ENCODE data around the gene B3GNT7. TPM values are rescaled to one million over a fixed set of nuclear protein-coding genes. Genes with fewer than 3 reads are reported as not detected.

The B3GNT7 gene
- total RNA-seq, 2 donors from 2014 or later = 5.7 to 7.7 TPM

DNA sequence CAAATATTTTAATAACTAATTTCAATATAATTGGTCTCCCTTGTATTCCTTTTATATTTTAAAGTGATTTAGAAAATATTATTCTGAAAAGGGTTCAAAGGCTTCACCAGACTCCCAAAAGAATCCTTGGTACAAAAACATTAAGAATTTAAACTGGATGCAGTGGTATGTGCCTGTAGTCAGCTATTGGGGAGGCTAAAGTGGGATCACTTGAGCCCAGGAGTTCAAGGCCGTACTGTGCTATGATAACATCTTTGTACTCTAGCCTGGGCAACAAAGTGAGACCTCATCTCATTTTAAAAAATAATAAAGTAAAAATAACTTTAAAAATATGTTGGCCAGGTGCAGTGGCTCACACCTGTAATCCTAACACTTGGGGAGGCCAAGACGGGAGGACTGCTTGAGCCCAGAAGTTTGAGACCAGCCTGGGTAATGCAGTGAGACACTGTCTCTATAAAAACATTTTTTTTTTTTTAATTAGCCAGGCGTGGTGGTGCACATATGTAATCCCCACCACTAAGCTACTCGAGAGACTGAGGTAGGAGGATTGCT lies 54.1 kb downstream of the B3GNT7 start:
- intact Hi-C loops (cut with DNase I) = no loop called here
- DNase-seq (ENCODE audit: low spot score) = no peak

- intact Hi-C loops (cut with DNase I) = no loop called here
- DNase-seq (ENCODE audit: low spot score) = no peak
Measured at GRCh38 chr2:231450548-231450989, 55.1 kb downstream of the B3GNT7 start.

Small RNA genes lying within 50 kb of the gene (microRNA-seq; reads per million reads assigned to microRNA genes)
- 0 reads per million in 2 donors for gene MIR4777 (ENCODE audit: borderline microRNAs expressed in 2 of 2)

Other genes starting within 250 kb of the B3GNT7 start
- 10 to 100 TPM; 31.6 to 61.9 TPM for gene ARMC9, start 197.1 kb upstream of the B3GNT7 start, total RNA-seq
- 100 to 1,000 TPM; 341 to 448 TPM for gene NCL, start 68.8 kb downstream of the B3GNT7 start, total RNA-seq
- gene NMUR1, start 134.7 kb downstream of the B3GNT7 start, total RNA-seq = 1 to 10 TPM; 5.3 to 7.4 TPM
- not detected for gene TEX44, start 197.2 kb downstream of the B3GNT7 start, total RNA-seq

All from posterior vena cava (tissue), 2 donors.